GM12878 (cell line): ENCODE results near the gene GLRX5. TPM values are rescaled to one million over a fixed set of nuclear protein-coding genes. Genes with fewer than 3 reads are reported as not detected.

Experiments
- ATAC-seq: fragments of 200-7000 bp; cut with Tn5 transposase; 3 replicates; pipeline ENCODE4 v1.9.1; 2020; ENCODE audit warnings: mild to moderate bottlenecking, moderate library complexity
- BruUV-seq: library from RNA; stranded (reverse); fragments of 400-500 nt; replicated peaks from 2 replicates; lab custom pipeline; 2021; lab: Mats Ljungman, UMichigan
- CTCF ChIA-PET: fragments of 300-600 bp; sonication (Branson Sonifier 250); formaldehyde crosslinking; extraction: SDS; loops from one replicate; lab custom pipeline; 2021; ENCODE audit warnings: inconsistent platforms; lab: Yijun Ruan, JAX
- POLR2A ChIA-PET: fragments of 350-600 bp; formaldehyde crosslinking; extraction: SDS; loops from one replicate; lab custom pipeline; 2021; ENCODE audit warnings: inconsistent platforms; lab: Charles Lee
- RAD21 ChIA-PET: fragments of 300-600 bp; sonication (Branson Sonifier 250); formaldehyde crosslinking; loops from one replicate; lab custom pipeline; 2023; ENCODE audit warnings: antibody characterized with exemption; ENCODE audit not compliant: unreplicated experiment; lab: Charles Lee
- SMC1A ChIA-PET: fragments of 300-600 bp; sonication (Branson Sonifier 250); formaldehyde crosslinking; loops from one replicate; lab custom pipeline; 2023; ENCODE audit not compliant: unreplicated experiment, uncharacterized antibody; lab: Charles Lee
- DNase-seq: peaks from one replicate; pipeline ENCODE4 v3.0.0-alpha.2; 2011; ENCODE audit warnings: low read depth, low spot score
- FAIRE-seq: peaks from 3 replicates; lab custom pipeline; 2011; peaks lifted over from hg19 to GRCh38; lab: Jason Lieb, UNC
- H2AFZ ChIP-seq: 2 replicates; pipeline ENCODE4 v1.6.0; 2011; ENCODE audit warnings: low read depth, low read length, control low read depth; ENCODE audit not compliant: control insufficient read depth
- H3K27ac ChIP-seq: 2 replicates; pipeline ENCODE4 v1.5.1; 2011; ENCODE audit warnings: control low read depth; ENCODE audit not compliant: control insufficient read depth, insufficient read depth
- H3K27me3 ChIP-seq, 2 experiments: replicated peaks in 1 of 2; 2 replicates each; pipeline versions ENCODE4 v1.6.0 to v1.6.1; 2011; ENCODE audit warnings: low read length in 1 of 2; ENCODE audit not compliant: control insufficient read depth in 2 of 2, insufficient read depth in 2 of 2
- H3K36me3 ChIP-seq, 2 experiments: 2 replicates each; pipeline ENCODE4 v1.5.1; 2011; ENCODE audit warnings: low read length in 1 of 2; ENCODE audit not compliant: control insufficient read depth in 2 of 2, insufficient read depth in 2 of 2
- H3K4me1 ChIP-seq: 2 replicates; pipeline ENCODE4 v1.6.1; 2011; ENCODE audit warnings: mild to moderate bottlenecking, low read length, moderate library complexity, mixed read lengths; ENCODE audit not compliant: control insufficient read depth, insufficient read depth
- H3K4me2 ChIP-seq: 2 replicates; pipeline ENCODE4 v1.6.0; 2011; ENCODE audit warnings: control low read depth; ENCODE audit not compliant: control insufficient read depth, insufficient read depth
- H3K4me3 ChIP-seq: fragments of 200-600 bp; sonication (generic); 2 replicates; pipeline ENCODE4 v1.5.1; 2016
- H3K79me2 ChIP-seq: 2 replicates; pipeline ENCODE4 v1.6.0; 2011; ENCODE audit warnings: low read length; ENCODE audit not compliant: control insufficient read depth, insufficient read depth
- H3K9ac ChIP-seq: 2 replicates; pipeline ENCODE4 v1.8.0; 2011; ENCODE audit warnings: low read length, control low read depth, mixed read lengths; ENCODE audit not compliant: control insufficient read depth, insufficient read depth
- H3K9me3 ChIP-seq: replicated peaks from 3 replicates; pipeline ENCODE4 v1.5.1; 2011; ENCODE audit warnings: mild to moderate bottlenecking, low read length; ENCODE audit not compliant: control insufficient read depth, insufficient read depth
- H4K20me1 ChIP-seq: 2 replicates; pipeline ENCODE4 v1.6.0; 2011; ENCODE audit not compliant: control insufficient read depth, insufficient read depth
- ATF7 ChIP-seq: fragments of 450-650 bp; IDR thresholded peaks from 2 replicates; pipeline ENCODE4 v1.6.1; 2016; ENCODE audit warnings: low read depth, mild to moderate bottlenecking
- BRCA1 ChIP-seq: IDR thresholded peaks from 2 replicates; pipeline ENCODE4 v1.6.1; 2011; ENCODE audit warnings: low read depth, low read length, improper control_type of control experiment
- GATAD2B ChIP-seq: fragments of 450-650 bp; conservative IDR thresholded peaks from 2 replicates; pipeline ENCODE4 v1.6.1; 2017; ENCODE audit warnings: low read depth, mild to moderate bottlenecking, moderate library complexity
- HDGF ChIP-seq: fragments of 450-650 bp; IDR thresholded peaks from 2 replicates; pipeline ENCODE4 v1.6.1; 2016; ENCODE audit warnings: antibody characterized with exemption
- IKZF2 ChIP-seq, 2 experiments: fragments of 450-650 bp; IDR thresholded peaks; 2 replicates each; pipeline ENCODE4 v1.6.1; 2017; ENCODE audit warnings: mild to moderate bottlenecking in 2 of 2, moderate library complexity in 2 of 2
- NFIC ChIP-seq: IDR thresholded peaks from 2 replicates; pipeline ENCODE4 v1.6.1; 2012; ENCODE audit warnings: low read depth, mild to moderate bottlenecking, inconsistent platforms, low read length, moderate library complexity
- RELB ChIP-seq: fragments of 450-650 bp; IDR thresholded peaks from 2 replicates; pipeline ENCODE4 v1.6.1; 2017; ENCODE audit warnings: low read depth, mild to moderate bottlenecking, moderate library complexity
- TBL1XR1 ChIP-seq: IDR thresholded peaks from 2 replicates; pipeline ENCODE4 v1.6.1; 2012; ENCODE audit warnings: low read depth, low read length, improper control_type of control experiment
- TCF12 ChIP-seq: IDR thresholded peaks from 2 replicates; pipeline ENCODE4 v1.6.1; 2011; ENCODE audit warnings: low read depth, mild to moderate bottlenecking, low read length
- ZBTB40 ChIP-seq: fragments of 450-650 bp; IDR thresholded peaks from 2 replicates; pipeline ENCODE4 v1.6.1; 2016; ENCODE audit warnings: mild to moderate bottlenecking, moderate library complexity, borderline replicate concordance
- ZNF274 ChIP-seq: IDR thresholded peaks from one replicate; pipeline ENCODE4 v1.8.0; 2011; ENCODE audit not compliant: insufficient read length, insufficient read depth
- ZSCAN29 ChIP-seq: fragments of 450-650 bp; IDR thresholded peaks from 2 replicates; pipeline ENCODE4 v1.6.1; 2017; ENCODE audit warnings: mild to moderate bottlenecking, moderate library complexity
- WGBS: methylation state at CpG from one replicate; pipeline ENCODE4 v1.1.6; 2016; ENCODE audit warnings: low lambda C conversion rate; ENCODE audit not compliant: insufficient replicate concordance, insufficient coverage; ENCODE audit errors: missing lambda C conversion rate; 5-methylcytosine and 5-hydroxymethylcytosine counted together
- in situ Hi-C: fragments of 300-500 bp; cut with MboI; formaldehyde crosslinking; loops from 9 replicates; pipeline ENCODE4 v1.14.3; 2018; ENCODE audit warnings: mixed read lengths
- intact Hi-C: fragments of 100-400 bp; cut with micrococcal nuclease; formaldehyde crosslinking; loops from one replicate; pipeline ENCODE4 v1.14.2; 2022; ENCODE audit not compliant: unreplicated experiment
- polyA plus RNA-seq, 11 experiments: library from polyadenylated mRNA; depleted of rRNA in 4 of 11; unstranded in 6 of 11; stranded (reverse) in 5 of 11; fragments of >200 nt; fragmentation: Nextera tagmentation in 4 of 11; fragmentation: Illumina TruSeq in 1 of 11; extraction: Ambion mirVana in 4 of 11; extraction: Trizol in 1 of 11; gene quantifications; 1 replicate in 1 of 11; 2 replicates in 10 of 11; pipeline versions ENCODE4 v1.2.1 to v1.2.3, GENCODE V29; 2011 to 2016; ENCODE audit warnings: inconsistent platforms in 2 of 11, missing spikeins in 2 of 11, low read depth in 1 of 11
- total RNA-seq, 4 experiments: library from RNA; depleted of rRNA in 3 of 4; stranded (reverse); fragments of >200 nt in 3 of 4; fragmentation: Illumina TruSeq in 1 of 4; extraction: Trizol in 1 of 4; gene quantifications; 2 replicates each; pipeline versions ENCODE4 v1.2.1 to v1.2.3, GENCODE V29; 2013 to 2021
- TF ChIP-seq, protein P1 (sequence below): IDR thresholded peaks from 2 replicates; pipeline ENCODE4 v1.6.1; 2012; ENCODE audit warnings: improper control_type of control experiment, low read depth, low read length; ENCODE audit not compliant: insufficient replicate concordance

Gene GLRX5
- total and polyA plus RNA-seq, 10 of the 15 experiments (the other 5 are each of a cell fraction or from before 2014, with no cell fraction given): 12.8 to 139 (median 55.4) TPM

DNA sequence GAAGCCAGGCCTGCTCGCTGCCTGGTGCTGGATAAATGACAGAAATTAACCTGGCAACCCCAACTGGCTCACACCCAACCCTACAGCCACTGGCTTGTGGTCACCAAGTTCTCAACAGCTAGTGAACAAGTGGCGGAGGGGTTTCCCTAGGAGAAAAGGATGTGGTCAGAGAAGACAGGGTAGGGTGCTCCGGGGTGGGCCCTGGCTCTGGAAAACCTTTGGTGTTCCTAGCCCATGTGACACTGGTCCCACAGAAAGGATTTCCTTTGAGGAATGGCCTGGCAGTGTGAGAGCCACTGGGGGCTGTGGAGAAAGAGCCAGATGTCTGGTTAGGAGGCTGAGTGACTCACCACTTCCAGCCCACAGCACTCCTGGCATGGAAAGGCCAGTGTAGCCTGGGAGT lies 27.1 kb upstream of the GLRX5 start:
- H3K27ac ChIP-seq: peak overlapping the region; percentile 50
- POLR2A ChIA-PET: interaction anchor here (0.6 to 17.4 kb wide), 5 partner anchors 8 to 29 kb away, joined by 3 to 276 read pairs (median 4); partner anchors contain the start of gene SYNE3
- 4% methylated on average over 3 of the region's 3 CpGs for WGBS
- intact Hi-C loops: loop anchor here (10.0 kb wide), 2 partner anchors 183 to 353 kb away; partner anchors contain the start of gene DICER1
- H4K20me1 ChIP-seq: no peaks in the 10 kb centered on the region
- H3K4me2 ChIP-seq: peak overlapping the region; percentile 45
- ATAC-seq: peak; percentile 54
- in situ Hi-C loops: no loop called here
- H3K9me3 ChIP-seq: no peaks in the 10 kb centered on the region
- peaks cover 4 to 5% of the 10 kb centered on the region in 2 experiments; a peak in 3 of 4 replicates for H3K36me3 ChIP-seq
- H3K4me1 ChIP-seq: peaks cover 48% of the 10 kb centered on the region
- SMC1A ChIA-PET: interaction anchor here (0.8 to 12.0 kb wide), 7 partner anchors 12 to 66 kb away, joined by 3 to 107 read pairs (median 6); no protein-coding TSS in a partner anchor
- H3K4me3 ChIP-seq: no peak overlapping the region; the same call in 1 of the 2 replicates
- FAIRE-seq: no peak
- no TSS peak for BruUV-seq
- no peak for DNase-seq
- H3K27me3 ChIP-seq: no peaks in the 10 kb centered on the region
- CTCF ChIA-PET: interaction anchor here (0.7 to 7.5 kb wide), 6 partner anchors 7 to 63 kb away, joined by 3 to 55 read pairs (median 18); partner anchors contain the start of gene SYNE3
- H3K9ac ChIP-seq: no peak overlapping the region; the same call in 1 of the 2 replicates
- H2AFZ ChIP-seq: no peak overlapping the region
- H3K79me2 ChIP-seq: peaks cover 82% of the 10 kb centered on the region
- RAD21 ChIA-PET: interaction anchor here (1.6 to 5.9 kb wide), 3 partner anchors 7 to 11 kb away, joined by 4 to 78 read pairs (median 12); partner anchors contain the start of gene SYNE3
- TF ChIP-seq TCF12 (0 out of 2 replicates have a peak, but pooled peaks have one; percentile 13), TBL1XR1 (0 out of 2 replicates have a peak, but pooled peaks have one; percentile 19), ZBTB40 (no peak), IKZF2 (IDR thresholded peaks at IDR 0.05) (peak; percentile 95 to 96), BRCA1 (no peak), NFIC (no peak), ATF7 (peak; percentile 47; the same call in 1 of the 2 replicates), ZNF274 (no peak), HDGF (0 out of 2 replicates have a peak, but pooled peaks have one; percentile 59), RELB (peak; percentile 90), GATAD2B (peak; percentile 74), ZSCAN29 (no peak)
- TF ChIP-seq, protein P1, sequence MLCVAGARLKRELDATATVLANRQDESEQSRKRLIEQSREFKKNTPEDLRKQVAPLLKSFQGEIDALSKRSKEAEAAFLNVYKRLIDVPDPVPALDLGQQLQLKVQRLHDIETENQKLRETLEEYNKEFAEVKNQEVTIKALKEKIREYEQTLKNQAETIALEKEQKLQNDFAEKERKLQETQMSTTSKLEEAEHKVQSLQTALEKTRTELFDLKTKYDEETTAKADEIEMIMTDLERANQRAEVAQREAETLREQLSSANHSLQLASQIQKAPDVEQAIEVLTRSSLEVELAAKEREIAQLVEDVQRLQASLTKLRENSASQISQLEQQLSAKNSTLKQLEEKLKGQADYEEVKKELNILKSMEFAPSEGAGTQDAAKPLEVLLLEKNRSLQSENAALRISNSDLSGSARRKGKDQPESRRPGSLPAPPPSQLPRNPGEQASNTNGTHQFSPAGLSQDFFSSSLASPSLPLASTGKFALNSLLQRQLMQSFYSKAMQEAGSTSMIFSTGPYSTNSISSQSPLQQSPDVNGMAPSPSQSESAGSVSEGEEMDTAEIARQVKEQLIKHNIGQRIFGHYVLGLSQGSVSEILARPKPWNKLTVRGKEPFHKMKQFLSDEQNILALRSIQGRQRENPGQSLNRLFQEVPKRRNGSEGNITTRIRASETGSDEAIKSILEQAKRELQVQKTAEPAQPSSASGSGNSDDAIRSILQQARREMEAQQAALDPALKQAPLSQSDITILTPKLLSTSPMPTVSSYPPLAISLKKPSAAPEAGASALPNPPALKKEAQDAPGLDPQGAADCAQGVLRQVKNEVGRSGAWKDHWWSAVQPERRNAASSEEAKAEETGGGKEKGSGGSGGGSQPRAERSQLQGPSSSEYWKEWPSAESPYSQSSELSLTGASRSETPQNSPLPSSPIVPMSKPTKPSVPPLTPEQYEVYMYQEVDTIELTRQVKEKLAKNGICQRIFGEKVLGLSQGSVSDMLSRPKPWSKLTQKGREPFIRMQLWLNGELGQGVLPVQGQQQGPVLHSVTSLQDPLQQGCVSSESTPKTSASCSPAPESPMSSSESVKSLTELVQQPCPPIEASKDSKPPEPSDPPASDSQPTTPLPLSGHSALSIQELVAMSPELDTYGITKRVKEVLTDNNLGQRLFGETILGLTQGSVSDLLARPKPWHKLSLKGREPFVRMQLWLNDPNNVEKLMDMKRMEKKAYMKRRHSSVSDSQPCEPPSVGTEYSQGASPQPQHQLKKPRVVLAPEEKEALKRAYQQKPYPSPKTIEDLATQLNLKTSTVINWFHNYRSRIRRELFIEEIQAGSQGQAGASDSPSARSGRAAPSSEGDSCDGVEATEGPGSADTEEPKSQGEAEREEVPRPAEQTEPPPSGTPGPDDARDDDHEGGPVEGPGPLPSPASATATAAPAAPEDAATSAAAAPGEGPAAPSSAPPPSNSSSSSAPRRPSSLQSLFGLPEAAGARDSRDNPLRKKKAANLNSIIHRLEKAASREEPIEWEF: no peak
